GM18505 (cell line): Measurements from ENCODE around the gene ANAPC4.
A peak's percentile ranks its signal among the peaks of the same experiment; 100 is the strongest.

ENCODE experiments used
- ATAC-seq: cut with Tn5 transposase; IDR thresholded peaks from one replicate; pipeline ENCODE4 v1.9.1; 2021; ENCODE audit not compliant: unreplicated experiment
- POLR2A ChIP-seq: IDR thresholded peaks from 4 replicates; pipeline ENCODE4 v1.6.1; 2011; ENCODE audit warnings: borderline replicate concordance; ENCODE audit not compliant: insufficient read depth, insufficient read length; ENCODE audit errors: extremely low read depth

The ANAPC4 gene

DNA sequence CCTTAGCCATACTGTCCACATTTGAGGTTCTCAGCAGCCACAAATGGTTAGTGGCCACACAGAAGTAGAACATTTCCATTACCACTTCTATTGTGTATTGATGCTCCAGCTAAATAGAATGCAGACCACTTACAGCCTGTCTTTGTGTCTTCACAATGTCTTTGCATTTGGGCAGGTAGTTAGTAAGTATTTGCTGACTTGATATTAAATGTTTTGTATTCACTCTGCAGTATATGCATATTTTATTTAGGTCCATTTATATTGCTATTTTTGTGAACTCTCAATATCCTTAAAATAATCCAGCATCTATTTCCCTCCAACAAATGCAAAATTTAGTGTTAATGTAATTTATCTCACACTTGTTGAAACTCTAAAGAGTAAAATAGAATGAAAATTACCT, 26.6 kb downstream of the ANAPC4 start:
- no peak for ATAC-seq
- TF ChIP-seq POLR2A: no peak

DNA sequence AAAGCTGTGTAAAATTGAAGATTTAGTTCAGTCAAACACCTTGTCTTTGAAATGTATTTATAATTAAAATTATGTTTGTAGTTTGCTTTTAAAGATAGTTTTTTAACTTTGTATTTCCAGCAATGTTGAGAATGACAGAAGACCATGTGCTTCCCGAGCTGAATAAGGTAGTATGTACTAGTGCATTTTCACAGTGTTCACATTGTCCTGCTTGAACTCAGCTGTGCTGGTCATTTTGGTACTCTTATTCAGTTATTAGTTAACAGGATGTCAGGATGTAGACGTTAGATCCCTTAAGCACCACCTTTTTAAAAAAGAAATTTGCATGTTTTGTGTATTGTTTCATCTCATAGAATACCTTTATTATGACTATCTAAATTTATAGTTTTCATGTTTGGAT, 28.4 kb downstream of the ANAPC4 start:
- no peak for ATAC-seq
- TF ChIP-seq POLR2A: no peak

DNA sequence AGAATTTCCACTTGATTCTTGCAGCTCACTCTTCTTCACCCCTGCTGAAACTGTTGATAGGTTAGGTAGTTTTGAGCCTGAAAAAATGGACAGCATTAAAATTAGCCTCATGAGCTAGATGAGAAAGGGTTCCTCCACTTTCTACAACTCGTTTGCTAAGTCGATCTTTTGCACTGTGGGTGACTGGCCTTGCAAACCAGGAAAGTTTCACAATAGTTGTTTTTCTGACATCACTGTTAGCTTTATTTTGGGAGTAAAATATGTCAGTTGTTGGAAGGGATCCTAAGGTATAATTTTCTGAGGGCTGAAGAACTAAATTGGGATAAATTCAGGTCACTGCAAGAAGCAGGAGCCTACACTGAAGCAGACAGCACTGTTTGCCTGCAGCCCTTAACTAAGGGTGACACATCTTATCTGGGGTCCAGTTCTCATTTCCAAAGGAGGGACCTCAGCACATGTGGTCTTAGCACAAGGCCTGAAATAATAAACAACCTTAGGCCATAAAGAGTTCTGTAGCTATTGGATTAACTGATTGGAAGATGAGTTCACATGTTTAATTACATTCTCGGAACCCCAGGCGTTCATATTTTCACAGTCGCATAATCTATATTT, 29.1 kb downstream of the ANAPC4 start:
- TF ChIP-seq POLR2A: no peak

GRCh38 chr4:25410820-25411529, 33.9 kb downstream of the ANAPC4 start:
- no peak for TF ChIP-seq POLR2A
- ATAC-seq: no peak

More for the DNA sequence above, 29.1 kb downstream of the ANAPC4 start:
- ATAC-seq: no peak

GRCh38 chr4:25413261-25413660, 36.2 kb downstream of the ANAPC4 start:
- no peak for ATAC-seq
- TF ChIP-seq POLR2A: no peak

DNA sequence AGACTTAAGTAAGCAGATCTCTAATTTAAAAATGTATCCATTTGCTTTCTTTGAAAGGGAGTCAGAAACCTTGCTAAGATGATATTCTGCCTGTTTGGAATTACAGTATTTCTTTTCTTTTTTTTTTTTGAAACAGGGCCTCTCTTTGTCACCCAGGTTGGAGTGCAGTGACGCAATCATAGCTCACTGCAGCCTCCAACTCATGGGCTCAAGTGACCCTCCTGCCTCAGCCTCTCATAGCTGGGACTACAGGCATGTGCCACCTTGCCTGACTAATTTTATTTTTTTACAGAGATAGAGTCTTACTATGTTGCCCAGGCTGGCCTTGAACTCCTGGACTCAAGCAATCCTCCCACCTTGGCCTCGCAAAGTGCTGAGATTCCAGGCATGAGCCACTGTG, 40.0 kb downstream of the ANAPC4 start:
- no peak for ATAC-seq
- TF ChIP-seq POLR2A: no peak

DNA sequence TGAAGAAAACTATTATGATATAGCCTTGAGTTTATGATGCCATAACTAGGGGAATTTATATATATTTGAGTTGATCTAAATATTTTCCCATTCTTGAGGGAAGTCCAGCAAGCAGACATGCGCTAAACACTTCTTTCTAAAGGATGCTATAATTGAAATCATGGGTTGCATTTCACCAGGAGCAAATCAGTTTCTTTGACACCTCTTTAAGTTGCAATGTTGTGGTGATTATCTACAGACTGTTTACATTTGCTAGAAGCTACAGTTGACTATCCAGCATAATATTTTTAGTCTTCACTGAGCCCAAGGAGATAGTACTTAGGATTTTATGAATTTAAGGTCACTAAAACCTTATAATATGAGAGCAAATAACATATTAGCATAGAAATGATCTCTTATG, 43.9 kb downstream of the ANAPC4 start:
- no peak for TF ChIP-seq POLR2A

DNA sequence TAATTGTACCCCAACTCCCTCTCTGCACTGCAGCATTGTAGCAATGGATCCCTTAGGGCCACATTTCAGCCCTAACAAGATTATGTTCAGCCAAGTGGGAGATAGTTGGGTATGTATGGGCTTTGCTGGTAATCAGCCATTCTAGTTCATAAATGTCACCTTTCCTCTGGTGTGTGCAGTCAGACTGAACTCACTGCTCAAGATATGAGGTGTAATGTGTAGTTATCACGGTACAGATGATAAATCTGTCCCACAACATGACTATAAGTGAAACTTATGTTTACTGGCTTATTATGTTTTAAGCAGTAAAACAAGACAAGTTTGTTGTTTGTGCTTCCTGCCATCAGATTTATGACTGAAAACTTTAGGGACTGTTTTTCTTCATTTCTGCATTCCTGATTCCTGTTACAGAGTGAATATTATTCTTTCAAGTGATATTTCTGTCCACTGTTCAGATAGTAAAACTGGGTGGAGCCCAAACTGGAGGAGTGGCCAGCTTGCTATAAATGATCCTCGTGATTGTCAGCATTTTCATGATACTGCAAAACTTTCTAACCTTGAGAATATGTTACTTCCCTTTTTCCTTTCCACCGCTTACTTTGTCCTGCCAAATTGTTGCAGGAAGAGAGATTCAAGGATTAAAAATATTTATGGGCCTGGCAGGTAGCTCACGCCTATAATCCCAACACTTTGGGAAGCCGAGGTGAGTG, 44.9 kb downstream of the ANAPC4 start:
- peak; percentile 61 for ATAC-seq
- TF ChIP-seq POLR2A: no peak

More for the DNA sequence above, 43.9 kb downstream of the ANAPC4 start:
- no peak for ATAC-seq

- no peak for ATAC-seq
- no peak for TF ChIP-seq POLR2A
Measured at GRCh38 chr4:25423548-25423947, 46.5 kb downstream of the ANAPC4 start.

DNA sequence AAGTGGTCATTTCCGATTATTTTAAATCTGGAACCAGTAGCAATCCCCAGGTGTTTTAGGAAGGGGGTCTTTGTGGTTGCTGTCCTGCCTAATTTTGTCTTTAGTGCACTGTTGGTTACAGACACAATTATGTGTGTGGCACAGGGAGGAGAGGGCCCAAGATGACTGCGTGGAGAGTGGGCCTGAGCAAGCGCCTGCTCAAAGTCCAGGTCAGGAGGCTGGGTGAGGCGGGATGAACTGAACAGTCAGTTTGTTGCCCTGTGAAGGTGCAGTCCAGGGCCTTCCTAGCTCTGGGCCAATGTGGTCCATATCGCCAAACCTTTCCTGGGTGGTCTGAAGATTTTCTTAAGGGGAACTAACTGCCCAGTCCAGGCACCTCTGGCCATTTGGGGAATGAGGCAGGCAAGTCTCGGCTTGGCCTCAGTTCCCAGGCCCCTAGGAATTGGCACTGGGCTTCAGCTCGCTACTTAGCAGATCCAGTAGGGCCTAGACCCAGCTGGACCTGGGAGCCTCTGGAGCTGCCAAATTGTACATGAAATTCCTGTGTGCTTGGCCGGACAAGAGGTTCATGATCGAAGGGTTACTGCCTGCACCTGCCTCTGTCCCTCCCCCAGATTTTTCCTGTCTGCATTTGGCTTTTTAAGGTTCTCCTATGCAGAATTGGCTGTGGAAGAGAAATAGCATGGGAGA, 47.6 kb downstream of the ANAPC4 start:
- no peak for ATAC-seq
- no peak for TF ChIP-seq POLR2A

DNA sequence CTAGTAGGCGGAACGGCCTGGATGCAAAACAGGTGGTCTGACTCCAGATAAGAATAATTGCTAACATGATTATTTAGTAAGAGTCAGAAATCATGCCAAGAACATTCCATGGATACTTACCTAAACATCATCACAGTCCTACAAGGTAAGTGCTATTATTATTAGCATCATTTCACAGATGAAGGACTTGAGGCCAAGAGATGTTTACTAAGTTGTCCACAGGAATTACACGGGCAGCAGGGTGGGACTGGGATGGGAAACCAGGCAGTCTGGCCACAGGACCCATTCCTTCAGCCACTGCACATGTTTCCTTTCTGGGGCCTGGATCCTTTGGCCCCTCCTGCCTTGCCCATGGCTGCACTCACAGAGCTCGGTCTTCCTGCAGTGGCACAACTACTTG, 48.3 kb downstream of the ANAPC4 start:
- no peak for TF ChIP-seq POLR2A
- ATAC-seq: no peak

DNA sequence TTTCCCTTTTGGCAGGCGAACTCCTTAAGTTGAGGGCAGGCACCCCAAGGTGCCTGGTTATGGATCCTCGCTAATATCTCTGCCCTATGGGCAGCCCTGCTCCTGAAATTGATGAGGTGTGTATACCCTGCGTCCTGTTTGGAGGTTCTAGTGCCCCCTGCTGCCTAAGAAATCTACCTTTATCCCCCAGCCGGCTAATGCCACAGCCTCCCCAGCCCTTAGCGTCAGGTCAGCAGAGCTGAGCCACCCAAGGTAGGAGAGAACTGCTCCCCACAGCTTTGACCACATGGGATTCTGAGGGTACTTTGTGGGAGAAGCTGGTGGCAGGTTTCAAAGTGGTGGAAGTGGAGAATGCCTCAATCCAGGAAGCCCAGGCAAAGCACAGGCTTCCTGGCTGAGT, 50.8 kb downstream of the ANAPC4 start:
- no peak for ATAC-seq
- TF ChIP-seq POLR2A: no peak

GRCh38 chr4:25430630-25431029, 53.6 kb downstream of the ANAPC4 start:
- no peak for TF ChIP-seq POLR2A

DNA sequence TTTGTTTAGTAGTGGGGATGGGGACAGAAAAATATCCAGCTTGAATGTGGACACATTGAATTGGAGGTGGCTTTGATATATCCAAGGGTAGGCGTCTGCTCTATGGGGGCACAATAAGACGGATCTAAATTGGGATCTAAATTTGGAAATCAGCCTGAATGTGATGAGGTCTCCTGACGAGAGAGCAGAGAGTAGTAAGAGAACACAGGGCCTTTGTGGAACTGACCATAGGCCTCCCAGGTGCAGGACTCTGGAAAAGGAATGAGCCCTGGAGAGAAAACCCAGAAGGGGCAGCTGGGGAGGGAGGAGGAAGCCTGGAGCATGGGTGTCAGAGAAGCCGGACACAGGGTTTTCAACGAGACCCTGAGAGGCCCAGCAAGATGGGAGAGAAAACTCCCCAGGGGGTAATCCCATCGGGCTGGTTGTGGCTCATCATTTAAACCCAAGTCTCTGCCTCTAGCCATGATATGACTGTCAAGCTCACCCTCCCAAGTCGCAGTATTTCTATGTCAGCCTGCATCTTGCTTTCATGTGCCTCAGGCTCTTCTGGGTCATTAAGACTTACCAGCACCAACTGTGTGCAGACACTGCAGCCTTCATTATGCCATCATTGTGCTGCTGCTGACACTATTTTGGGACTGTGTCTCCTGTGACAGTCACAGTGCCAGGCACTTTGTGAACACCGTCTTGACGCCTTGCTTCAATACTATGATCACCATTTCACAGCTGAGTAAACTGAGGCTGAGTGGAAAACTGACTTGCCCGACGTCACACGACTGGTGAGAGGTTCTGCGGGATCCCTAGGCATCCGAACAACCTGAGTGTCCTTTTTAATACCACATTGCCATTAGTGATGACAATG, 57.1 kb downstream of the ANAPC4 start:
- TF ChIP-seq POLR2A: no peak
- ATAC-seq: no peak

More at GRCh38 chr4:25430630-25431029, 53.6 kb downstream of the ANAPC4 start:
- ATAC-seq: no peak
